Cortex of kidney (tissue), 1 donor: ENCODE measurements around the gene TRAK2.

Experiments used
- DNase-seq: peaks from one replicate; lab custom pipeline; 2025; lab: John Stamatoyannopoulos, UW

Gene TRAK2

DNA sequence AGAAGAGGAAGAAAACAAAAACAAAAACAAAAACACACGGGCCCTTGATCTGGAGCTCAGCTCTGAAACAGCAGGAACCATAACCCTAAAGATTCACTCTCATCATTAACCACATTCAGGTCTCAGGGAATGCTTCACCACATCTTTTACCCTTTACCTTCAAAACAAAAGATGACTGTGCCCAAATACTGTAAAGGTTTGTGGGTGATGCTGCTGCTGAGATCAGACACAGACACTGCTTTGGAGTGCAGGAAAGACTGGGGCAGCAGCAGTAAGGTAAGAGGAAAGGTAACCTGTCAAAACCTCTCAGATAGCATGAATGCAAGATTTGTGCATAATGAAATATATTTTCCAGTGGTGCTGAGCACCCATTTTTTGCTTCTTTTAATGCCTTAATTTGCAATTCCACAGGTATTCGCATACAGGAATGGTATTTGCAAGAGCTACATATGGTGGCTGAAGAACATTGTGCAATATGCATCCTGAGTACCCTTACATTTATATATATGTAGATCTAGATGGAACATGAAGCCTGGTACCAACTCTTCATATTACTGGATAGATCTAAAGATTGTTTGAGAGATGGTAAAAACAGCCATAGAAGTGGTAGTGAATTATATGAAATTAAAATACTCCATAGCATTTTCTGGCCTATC, 90.1 kb downstream of the TRAK2 start:
- no peak for DNase-seq

DNA sequence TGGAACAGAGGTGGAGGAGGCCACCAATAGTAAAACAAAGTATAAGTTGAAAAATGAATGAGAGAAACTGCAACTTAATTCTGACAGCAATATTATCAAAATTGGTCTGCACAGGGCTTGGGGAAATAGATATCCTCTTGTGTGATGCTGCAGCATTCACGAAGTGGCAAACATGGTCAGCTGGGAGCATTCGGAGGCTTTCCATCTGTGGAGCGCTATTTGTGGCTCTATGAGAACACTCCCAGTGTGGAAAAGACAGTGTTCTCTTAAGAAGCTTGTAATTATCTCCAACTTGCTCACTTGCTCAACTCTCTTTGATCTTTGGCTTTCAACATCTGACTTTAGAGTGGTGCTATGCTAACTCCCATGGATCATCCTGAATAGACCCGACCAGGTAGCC, 91.0 kb downstream of the TRAK2 start:
- no peak for DNase-seq

DNA sequence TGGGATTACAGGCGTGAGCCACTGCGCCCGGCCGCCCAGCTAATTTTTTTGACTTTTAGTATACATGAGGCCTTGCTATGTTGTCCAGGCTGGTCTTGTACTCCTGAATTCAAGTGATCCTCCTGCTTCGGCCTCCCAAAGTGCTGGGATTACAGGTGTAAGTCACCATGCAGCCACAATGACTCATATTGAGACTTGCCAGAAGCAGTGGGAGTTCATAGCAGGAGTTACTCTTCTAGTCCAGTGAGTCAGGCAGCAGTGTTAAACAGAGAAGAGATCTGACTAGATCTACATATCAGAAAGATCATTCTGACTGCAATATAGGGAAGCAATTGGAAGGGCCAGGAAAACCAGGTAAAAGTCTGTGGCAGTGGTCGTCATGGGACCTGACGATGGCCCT, 92.6 kb downstream of the TRAK2 start:
- DNase-seq, result no peak

DNA sequence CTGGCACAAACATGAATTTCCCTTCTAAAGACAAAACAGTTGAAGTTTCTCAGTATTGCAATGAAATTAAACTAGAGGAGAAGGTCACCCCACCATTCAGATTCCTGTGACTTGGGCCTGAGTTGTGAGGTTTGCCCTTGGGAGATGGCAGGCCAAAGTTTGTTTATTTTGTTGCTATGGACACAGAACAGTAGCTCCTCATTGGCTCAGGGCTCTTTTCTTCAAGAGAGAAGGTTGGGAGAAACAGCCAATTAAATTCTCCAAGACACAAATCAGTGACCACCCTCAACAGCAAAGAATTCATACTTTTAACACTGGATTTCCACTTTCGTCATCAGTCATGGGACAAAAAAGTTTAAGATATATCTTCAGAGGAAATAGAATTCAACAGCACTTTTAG, 94.0 kb downstream of the TRAK2 start, which contains the start of gene FLACC1:
TSS of gene FLACC1 (minus strand) at position 125 of the 400 bp plus-strand sequence. CDS start 5,941 bp downstream, outside the sequence.
- no peak for DNase-seq

DNA sequence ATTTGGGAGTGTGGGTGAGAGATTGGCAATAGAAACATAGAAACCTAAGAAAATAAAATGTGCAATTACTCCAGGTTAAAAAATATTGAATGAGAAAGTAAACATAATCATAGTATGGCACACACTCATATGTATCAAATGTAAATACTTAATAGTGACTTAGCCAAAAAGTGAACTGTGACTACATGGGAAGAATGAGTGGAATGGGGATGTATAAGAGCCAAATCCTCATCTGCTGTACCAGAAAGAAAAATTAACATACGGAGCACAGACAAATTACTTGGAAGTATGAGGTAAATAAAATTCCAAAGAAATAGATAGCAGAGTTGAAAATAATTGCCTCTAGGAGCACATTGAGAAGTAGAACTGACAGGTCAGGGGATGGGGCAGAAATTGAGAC, 98.1 kb downstream of the TRAK2 start:
- DNase-seq, result no peak

DNA sequence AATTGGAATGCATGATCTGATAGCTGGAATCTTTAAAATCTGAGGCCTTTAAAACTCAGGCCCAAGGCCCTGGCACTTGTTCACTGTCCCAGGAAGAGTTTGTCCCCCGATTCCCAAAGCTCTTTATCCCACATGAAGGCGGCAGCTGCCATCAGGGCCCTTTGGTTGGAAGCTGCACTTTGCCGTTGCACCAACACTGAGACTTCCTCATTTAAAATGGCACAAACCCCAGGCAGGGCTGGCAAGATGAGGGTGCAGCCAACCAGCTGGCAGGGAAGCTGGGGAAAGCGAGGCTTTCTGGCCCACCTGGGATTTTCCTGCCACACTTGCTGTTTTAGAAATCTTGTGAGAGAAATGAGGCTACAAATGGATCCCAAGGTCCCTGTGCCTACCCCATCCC, 100.4 kb downstream of the TRAK2 start:
- DNase-seq, result no peak

DNA sequence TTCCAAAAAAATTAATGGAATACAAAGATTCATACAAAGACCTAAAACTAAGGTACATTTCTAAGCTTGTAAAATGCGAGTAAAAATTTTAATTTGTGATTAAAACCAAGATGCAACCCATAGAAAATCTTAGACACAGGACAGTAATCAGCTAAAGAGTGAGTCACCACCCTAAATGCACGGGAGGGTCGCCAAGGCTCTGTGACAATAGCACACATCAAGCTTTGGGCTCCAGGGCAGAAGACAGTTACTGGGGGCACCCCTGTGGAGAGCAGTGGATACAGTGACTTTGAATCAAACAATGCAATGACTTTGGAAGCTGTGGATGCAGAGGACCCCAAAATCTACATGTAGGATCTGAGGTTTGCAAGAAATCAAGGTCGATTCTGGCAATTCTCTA, 101.7 kb downstream of the TRAK2 start:
- DNase-seq, result no peak

DNA sequence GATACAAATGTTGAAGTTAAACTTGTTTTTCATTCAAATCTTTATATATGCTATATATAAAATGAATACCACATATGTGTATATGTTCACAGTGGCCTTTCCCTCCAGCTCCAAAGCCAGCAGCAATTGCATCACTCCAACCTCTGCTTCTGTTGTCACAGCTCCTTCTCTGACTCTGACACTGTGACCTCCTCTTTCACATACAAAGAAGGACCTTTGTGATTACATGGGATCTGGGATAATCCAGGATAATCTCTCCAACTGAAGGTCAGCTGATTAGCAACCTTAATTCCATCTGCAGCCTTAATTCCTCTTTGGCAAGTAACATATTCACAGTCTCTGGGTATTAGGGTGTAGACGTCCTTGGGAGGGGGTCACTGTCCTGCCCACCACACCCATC, 102.5 kb downstream of the TRAK2 start:
- DNase-seq, result no peak

DNA sequence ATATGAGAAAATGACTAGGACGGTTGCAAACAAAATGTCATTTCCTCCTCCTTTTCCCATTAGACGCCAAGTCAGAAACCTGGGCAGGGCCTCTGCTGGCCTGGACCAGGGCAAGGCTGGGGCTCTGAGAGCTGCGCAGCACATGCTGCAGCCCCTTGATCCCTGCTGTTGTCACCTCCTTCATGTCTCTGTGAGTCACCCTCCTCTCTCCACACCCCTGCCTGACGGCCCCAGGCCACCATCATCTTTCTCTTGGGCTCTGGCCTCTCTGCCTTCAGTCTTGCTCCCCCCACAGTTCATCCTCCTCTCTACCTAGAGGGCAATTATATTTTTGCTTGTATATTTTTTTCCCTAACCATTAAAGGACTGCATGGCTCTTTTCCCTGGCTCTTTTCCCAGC, 104.1 kb downstream of the TRAK2 start:
- no peak for DNase-seq

DNA sequence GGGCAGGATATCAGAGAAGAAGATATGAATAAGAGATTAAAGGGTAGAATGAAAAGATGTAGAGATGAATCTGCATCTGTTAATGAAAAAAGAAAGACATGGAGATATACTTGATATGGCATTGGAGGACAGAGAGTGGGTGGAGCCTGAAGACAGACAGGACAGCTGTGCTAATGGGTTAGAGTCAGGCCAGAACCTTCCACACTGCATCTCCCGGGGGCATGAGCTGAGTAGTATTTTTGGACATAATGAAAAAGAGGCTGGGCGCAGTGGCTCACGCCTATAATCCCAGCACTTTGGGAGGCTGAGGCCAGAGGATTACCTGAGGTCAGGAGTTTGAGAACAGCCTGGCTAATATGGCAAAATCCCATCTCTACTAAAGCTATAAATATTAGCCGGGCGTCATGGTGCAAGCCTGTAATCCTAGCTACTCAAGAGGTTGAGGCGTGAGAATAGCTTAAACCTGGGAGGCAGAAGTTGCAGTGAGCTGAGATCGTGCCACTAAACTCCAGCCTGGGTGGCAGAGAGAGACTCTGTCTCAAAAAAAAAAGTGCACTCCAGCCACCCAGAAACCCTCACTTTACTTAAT, 105.5 kb downstream of the TRAK2 start:
- DNase-seq, result no peak

DNA sequence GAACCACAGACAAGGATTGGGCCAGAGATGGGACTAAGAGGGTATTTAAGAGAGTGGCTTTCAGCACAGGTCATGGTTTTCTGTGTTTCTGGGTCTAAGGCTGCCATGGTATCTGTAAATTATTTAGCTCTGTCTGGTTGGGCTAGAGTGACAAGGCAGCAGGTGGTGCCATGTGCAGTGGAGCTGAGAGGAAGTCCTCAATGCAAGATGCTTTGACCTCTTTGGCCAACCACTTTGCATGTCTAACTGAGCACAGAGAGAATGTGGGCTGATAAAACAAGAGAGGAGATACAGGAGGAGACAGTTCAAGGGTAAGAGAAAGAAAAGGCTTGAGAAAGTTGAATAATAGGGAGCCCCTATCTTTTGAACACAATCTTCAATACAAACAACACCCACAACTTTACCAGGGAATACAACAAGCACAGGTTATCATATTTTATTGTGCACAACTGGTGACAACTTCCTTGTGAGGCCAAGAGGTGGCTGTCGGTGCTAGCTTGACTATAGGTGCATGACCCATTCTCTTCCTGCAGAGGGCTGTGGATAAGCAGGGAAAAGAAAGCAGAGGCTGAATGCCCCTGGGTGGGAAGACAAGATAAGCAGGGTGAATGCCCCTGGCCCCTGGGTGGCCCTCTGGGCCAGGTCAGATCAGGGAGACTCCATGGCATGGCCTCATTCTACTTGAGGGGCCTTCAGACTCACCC, 106.4 kb downstream of the TRAK2 start:
- no peak for DNase-seq

DNA sequence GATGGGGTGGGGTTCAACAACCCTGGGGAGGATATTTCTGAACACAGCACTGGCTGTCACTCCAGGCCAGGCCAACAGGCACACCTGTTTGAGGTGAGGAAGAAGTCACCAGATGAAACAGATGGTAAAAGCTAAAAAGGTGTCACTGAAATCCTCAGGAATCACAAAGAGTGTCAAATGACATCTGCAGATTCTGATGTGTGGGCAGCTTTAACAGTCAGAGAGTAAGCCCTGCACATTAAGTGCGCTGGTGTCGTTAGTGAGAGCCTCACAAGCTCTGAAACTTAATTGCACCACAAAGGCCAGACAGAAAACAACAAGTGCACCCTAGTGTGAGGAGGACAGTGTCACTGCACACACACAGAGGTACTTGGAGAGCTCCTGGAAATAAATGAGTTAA, 107.7 kb downstream of the TRAK2 start:
- no peak for DNase-seq

DNA sequence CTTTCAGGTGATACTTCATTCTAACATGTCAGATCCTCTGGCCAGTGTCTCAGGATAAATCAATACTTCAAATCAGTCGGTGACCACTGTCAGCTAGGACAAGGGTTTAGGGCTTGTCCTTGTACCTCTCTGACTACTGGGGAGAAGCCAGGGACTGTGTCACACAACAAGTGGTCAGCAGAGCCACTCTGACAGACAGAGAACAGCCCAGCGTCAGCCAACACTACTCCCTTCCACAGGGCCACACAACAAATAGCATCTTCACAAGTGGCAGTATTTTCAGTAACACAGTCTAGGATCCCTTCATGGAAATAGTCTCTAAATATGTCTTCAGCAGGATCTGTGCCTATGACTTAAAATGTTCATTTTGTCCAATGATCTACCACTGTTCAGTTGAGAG, 108.3 kb downstream of the TRAK2 start:
- no peak for DNase-seq

DNA sequence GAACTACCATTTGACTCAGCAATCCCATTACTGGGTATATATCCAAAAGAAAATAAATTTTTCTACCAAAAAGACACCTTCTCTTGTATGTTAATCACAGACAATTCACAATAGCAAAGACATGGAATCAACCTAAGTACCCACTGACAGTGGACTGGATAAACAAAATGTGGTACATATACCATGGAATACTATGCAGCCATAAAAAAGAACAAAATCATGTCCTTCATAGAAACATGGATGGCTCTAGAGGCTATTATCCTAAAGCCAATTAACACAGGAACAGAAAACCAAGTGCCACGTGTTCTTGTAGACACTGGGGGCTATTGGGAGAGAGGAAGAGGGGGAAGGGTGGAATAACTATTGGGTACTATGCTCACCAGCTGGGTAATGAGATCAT, 121.8 kb downstream of the TRAK2 start:
- DNase-seq, result no peak

DNA sequence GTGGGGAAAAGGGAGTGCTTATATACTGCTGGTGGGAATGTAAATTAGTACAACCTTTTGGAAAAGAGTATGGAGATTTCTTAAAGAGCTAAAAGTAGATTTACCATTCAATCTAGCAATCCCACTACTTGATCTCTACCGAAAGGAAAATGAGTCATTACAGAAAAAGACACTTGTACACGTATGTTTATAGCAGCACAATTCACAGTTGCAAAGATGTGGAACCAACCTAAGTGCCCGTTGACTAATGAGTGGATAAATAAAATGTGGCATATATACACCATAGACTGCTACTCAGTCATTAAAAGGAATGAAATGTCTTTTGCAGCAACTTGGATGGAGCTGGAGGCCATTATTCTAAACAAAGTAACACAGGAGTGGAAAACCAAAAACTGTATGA, 123.6 kb downstream of the TRAK2 start:
- no peak for DNase-seq
